Measurements from ENCODE around the gene RPRD1A.
"Not testable (repeated sequence)": the region's sequence is repeated elsewhere in the genome, so short reads cannot be mapped to it uniquely, and the experiment has no call there.

The RPRD1A gene

GRCh38 chr18:36028859-36029258 is 38.5 kb downstream of the RPRD1A start:
- DNase-seq (ENCODE audit: low read depth), result no peak

- DNase-seq (ENCODE audit: low read depth), result peak; percentile 10
Measured at GRCh38 chr18:36025025-36025424, 42.3 kb downstream of the RPRD1A start.

- not testable (repeated sequence) for DNase-seq (ENCODE audit: low read depth)
Measured at GRCh38 chr18:36024241-36024640, 43.1 kb downstream of the RPRD1A start.

GRCh38 chr18:36023336-36023735 is 44.0 kb downstream of the RPRD1A start:
- DNase-seq (ENCODE audit: low read depth), result no peak

- DNase-seq (ENCODE audit: low read depth), result no peak
Measured at GRCh38 chr18:36020174-36020711, 47.1 kb downstream of the RPRD1A start.

GRCh38 chr18:36017232-36017631 is 50.1 kb downstream of the RPRD1A start:
- no peak for DNase-seq (ENCODE audit: low read depth)

- DNase-seq (ENCODE audit: low read depth), result no peak
Measured at GRCh38 chr18:36015629-36016028, 51.7 kb downstream of the RPRD1A start.

- no peak for DNase-seq (ENCODE audit: low read depth)
Measured at GRCh38 chr18:36012891-36013290, 54.5 kb downstream of the RPRD1A start.

GRCh38 chr18:36009214-36009613 is 58.1 kb downstream of the RPRD1A start:
- DNase-seq (ENCODE audit: low read depth), result no peak

- no peak for DNase-seq (ENCODE audit: low read depth)
Measured at GRCh38 chr18:36006997-36007396, 60.4 kb downstream of the RPRD1A start.

GRCh38 chr18:35999925-36000324 is 67.4 kb downstream of the RPRD1A start:
- no peak for DNase-seq (ENCODE audit: low read depth)

- no peak for DNase-seq (ENCODE audit: low read depth)
Measured at GRCh38 chr18:35998967-35999366, 68.4 kb downstream of the RPRD1A start.

GRCh38 chr18:35993013-35993412 is 74.3 kb downstream of the RPRD1A start:
- DNase-seq (ENCODE audit: low read depth), result no peak

GRCh38 chr18:35991696-35992095 is 75.7 kb downstream of the RPRD1A start:
- no peak for DNase-seq (ENCODE audit: low read depth)

- peak; percentile 39 for DNase-seq (ENCODE audit: low read depth)
Measured at GRCh38 chr18:35983818-35984217, 83.5 kb downstream of the RPRD1A start.

GRCh38 chr18:35983147-35983546 is 84.2 kb downstream of the RPRD1A start:
- DNase-seq (ENCODE audit: low read depth), result no peak

GRCh38 chr18:35982409-35983114 is 84.8 kb downstream of the RPRD1A start:
- no peak for DNase-seq (ENCODE audit: low read depth)

GRCh38 chr18:35979112-35979511 is 88.2 kb downstream of the RPRD1A start:
- DNase-seq (ENCODE audit: low read depth), result no peak

GRCh38 chr18:35974181-35974580 is 93.2 kb downstream of the RPRD1A start:
- DNase-seq (ENCODE audit: low read depth), result no peak

- DNase-seq (ENCODE audit: low read depth), result no peak
Measured at GRCh38 chr18:35973650-35974049, 93.7 kb downstream of the RPRD1A start.

- peak; percentile 71 for DNase-seq (ENCODE audit: low read depth)
Measured at GRCh38 chr18:35972197-35973000, 95.0 kb downstream of the RPRD1A start, which contains the start of gene RMP24. Gene RMP24 (plus strand): TSS chr18:35972679.

GRCh38 chr18:35971661-35972196 is 95.6 kb downstream of the RPRD1A start:
- no peak for DNase-seq (ENCODE audit: low read depth)

- DNase-seq (ENCODE audit: low read depth), result no peak
Measured at GRCh38 chr18:35969676-35970075, 97.7 kb downstream of the RPRD1A start.
